MCF 10A (cell line): ENCODE data around the gene KCNJ15. TPM values are rescaled to one million over a fixed set of nuclear protein-coding genes. Genes with fewer than 3 reads are reported as not detected.

Experiments
- BruUV-seq: library from RNA; stranded (reverse); fragments of 400-500 nt; replicated peaks from 2 replicates; lab custom pipeline; 2021; lab: Mats Ljungman, UMichigan
- CTCF ChIA-PET: fragments of 300-600 bp; sonication (Branson Sonifier 250); formaldehyde crosslinking; extraction: SDS; loops from one replicate; lab custom pipeline; 2021; ENCODE audit warnings: antibody characterized with exemption, inconsistent platforms; lab: Yijun Ruan, JAX
- POLR2A ChIA-PET: fragments of 300-600, 350-650 bp; sonication (Branson Sonifier 250); formaldehyde crosslinking; extraction: SDS; loops from one replicate; lab custom pipeline; 2020; ENCODE audit warnings: antibody characterized with exemption, inconsistent platforms; lab: Yijun Ruan, JAX
- DNase-seq: peaks from one replicate; pipeline ENCODE4 v3.0.0-alpha.2; 2018; ENCODE audit not compliant: unreplicated experiment
- H3K27ac Mint-ChIP-seq: one replicate; pipeline ENCODE4 v1.8.0; 2022; ENCODE audit warnings: mild to moderate bottlenecking, low read depth, mixed read lengths; ENCODE audit not compliant: unreplicated experiment
- H3K27me3 Mint-ChIP-seq: one replicate; pipeline ENCODE4 v1.8.0; 2022; ENCODE audit warnings: mixed read lengths; ENCODE audit not compliant: insufficient read depth, unreplicated experiment
- H3K36me3 Mint-ChIP-seq: one replicate; pipeline ENCODE4 v1.8.0; 2022; ENCODE audit warnings: mild to moderate bottlenecking, moderate library complexity, mixed read lengths; ENCODE audit not compliant: insufficient read depth, unreplicated experiment
- H3K4me1 Mint-ChIP-seq: one replicate; pipeline ENCODE4 v1.8.0; 2022; ENCODE audit warnings: mixed read lengths; ENCODE audit not compliant: insufficient read depth, unreplicated experiment
- H3K4me3 Mint-ChIP-seq: one replicate; pipeline ENCODE4 v1.8.0; 2022; ENCODE audit warnings: mild to moderate bottlenecking, moderate library complexity, mixed read lengths; ENCODE audit not compliant: unreplicated experiment
- H3K9me3 Mint-ChIP-seq: one replicate; pipeline ENCODE4 v1.8.0; 2022; ENCODE audit warnings: mixed read lengths; ENCODE audit not compliant: unreplicated experiment
- CTCF ChIP-seq: fragments of 200-600 bp; IDR thresholded peaks from one replicate; pipeline ENCODE4 v1.8.0; 2022; ENCODE audit warnings: antibody characterized with exemption, mild to moderate bottlenecking; ENCODE audit not compliant: unreplicated experiment
- intact Hi-C: fragments of 100-400 bp; cut with micrococcal nuclease; formaldehyde crosslinking; loops from 2 replicates; pipeline ENCODE4 v1.14.1; 2022
- total RNA-seq: library from RNA; stranded (reverse); gene quantifications from 2 replicates; pipeline ENCODE4 v1.2.3, GENCODE V29; 2022

The KCNJ15 gene
- total RNA-seq, 1 experiment from 2014 or later: 2.2 TPM

- CTCF ChIA-PET: no interaction called here
- Mint-ChIP-seq H3K27ac (no peak overlapping the region), H3K27me3 (no peaks in the 10 kb centered on the region), H3K36me3 (peaks cover 8% of the 10 kb centered on the region), H3K4me1 (peaks cover 19% of the 10 kb centered on the region), H3K9me3 (no peaks in the 10 kb centered on the region), H3K4me3 (no peak overlapping the region)
- intact Hi-C loops: no loop called here
- POLR2A ChIA-PET: interaction anchor here (1.5 to 2.0 kb wide), 3 partner anchors 8 to 129 kb away, joined by 3 to 9 read pairs (median 7); no protein-coding TSS in a partner anchor
- no peak for TF ChIP-seq CTCF
- no peak for DNase-seq
- BruUV-seq: no TSS peak
Observed at GRCh38 chr21:38300141-38300578, 43.4 kb downstream of the KCNJ15 start.

- Mint-ChIP-seq H3K36me3 (peaks cover 8% of the 10 kb centered on the region), H3K4me3 (no peak overlapping the region), H3K4me1 (peaks cover 12% of the 10 kb centered on the region), H3K27ac (no peak overlapping the region), H3K27me3 (no peaks in the 10 kb centered on the region), H3K9me3 (no peaks in the 10 kb centered on the region)
- no TSS peak for BruUV-seq
- intact Hi-C loops: no loop called here
- DNase-seq: no peak
- CTCF ChIA-PET: no interaction called here
- POLR2A ChIA-PET: interaction anchor here (0.7 to 2.0 kb wide), 5 partner anchors 9 to 524 kb away, joined by 3 to 9 read pairs (median 4); no protein-coding TSS in a partner anchor
- TF ChIP-seq CTCF: no peak
Observed at GRCh38 chr21:38301321-38302214, 44.8 kb downstream of the KCNJ15 start.

- H3K27ac Mint-ChIP-seq: peak overlapping the region; percentile 64
- H3K27me3 Mint-ChIP-seq: no peaks in the 10 kb centered on the region
Observed at GRCh38 chr21:38303300-38303699, 46.5 kb downstream of the KCNJ15 start.

More at GRCh38 chr21:38303300-38303699, 46.5 kb downstream of the KCNJ15 start:
- Mint-ChIP-seq H3K4me3 (no peak overlapping the region), H3K9me3 (no peaks in the 10 kb centered on the region), H3K4me1 (peaks cover 14% of the 10 kb centered on the region), H3K36me3 (peaks cover 8% of the 10 kb centered on the region)
- BruUV-seq: no TSS peak
- intact Hi-C loops: no loop called here
- TF ChIP-seq CTCF: no peak
- ChIA-PET POLR2A (interaction anchor here (0.7 to 2.3 kb wide), 17 partner anchors 9 to 912 kb away, joined by 3 to 11 read pairs (median 3); no protein-coding TSS in a partner anchor), CTCF (interaction anchor here (0.7 to 1.4 kb wide), 2 partner anchors 12 to 21 kb away, joined by 4 to 10 read pairs; no protein-coding TSS in a partner anchor)
- peak; percentile 96 for DNase-seq
